Measurements from ENCODE around the gene KCNK3.
"Not testable (repeated sequence)": the region's sequence is repeated elsewhere in the genome, so short reads cannot be mapped to it uniquely, and the experiment has no call there.

Gene KCNK3

DNA sequence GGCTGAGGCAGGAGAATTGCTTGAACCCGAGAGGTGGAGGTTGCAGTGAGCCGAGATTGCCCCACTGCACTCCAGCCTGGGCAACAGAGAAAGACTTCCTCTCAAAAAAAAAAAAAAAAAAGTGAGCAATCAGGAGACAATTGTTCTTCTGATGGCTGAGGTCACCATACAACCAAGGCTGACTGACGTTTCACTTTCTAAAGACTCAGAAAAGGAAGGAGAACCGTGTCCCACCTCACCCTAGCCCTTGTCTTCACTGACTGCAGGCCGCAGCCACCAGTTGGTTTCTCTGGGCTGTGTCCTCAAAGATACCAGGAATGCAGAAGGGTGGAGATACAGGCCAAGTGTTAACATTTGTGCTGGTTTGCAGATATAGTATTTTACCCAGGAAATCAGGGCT lies 63.8 kb downstream of the KCNK3 start:
- DNase-seq (ENCODE audit: low read depth) = no peak

DNA sequence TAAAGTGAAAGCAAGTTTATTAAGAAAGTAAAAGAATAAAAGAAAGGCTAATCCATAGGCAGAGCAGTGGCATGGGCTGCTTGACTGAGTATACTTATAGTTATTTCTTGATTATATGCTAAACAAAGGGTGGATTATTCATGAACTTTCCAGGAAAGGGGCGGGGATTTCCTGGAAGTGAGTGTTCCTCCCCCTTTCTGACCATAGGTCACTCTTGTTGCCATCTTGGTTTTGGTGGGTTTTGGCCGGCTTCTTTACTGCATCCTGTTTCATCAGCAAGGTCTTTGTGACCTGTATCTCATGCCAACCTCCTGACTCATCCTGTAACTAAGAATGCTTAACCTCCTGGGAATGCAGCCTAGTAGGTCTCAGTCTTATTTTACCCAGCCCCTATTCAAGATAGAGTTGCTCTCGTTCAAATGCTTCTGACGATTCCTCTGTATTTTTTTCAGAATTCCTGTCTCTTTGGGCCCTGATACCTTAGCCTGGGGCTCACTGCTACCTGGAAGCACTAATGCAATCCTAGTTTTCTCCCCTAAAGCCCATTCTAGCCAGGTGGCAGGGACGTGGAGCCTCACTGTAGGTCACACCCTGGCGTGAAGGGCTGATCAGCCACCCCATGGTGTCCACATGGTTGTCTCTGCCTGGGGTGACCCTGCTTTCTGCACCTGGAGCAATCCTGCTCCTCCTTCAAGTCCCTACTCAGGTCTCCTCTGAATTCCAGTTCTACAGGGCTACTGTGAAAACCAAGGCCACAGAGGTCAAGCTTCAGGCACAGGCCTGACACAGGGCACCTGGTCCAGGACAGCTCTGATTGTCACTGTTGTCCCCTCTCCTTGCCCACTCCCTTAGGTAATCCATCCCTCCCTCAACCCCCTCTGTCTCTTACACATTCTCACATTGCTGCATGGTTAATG lies 65.6 kb downstream of the KCNK3 start:
- DNase-seq (ENCODE audit: low read depth) = no peak

- no peak for DNase-seq (ENCODE audit: low read depth)
Measured at GRCh38 chr2:26758790-26759321, 66.3 kb downstream of the KCNK3 start.

DNA sequence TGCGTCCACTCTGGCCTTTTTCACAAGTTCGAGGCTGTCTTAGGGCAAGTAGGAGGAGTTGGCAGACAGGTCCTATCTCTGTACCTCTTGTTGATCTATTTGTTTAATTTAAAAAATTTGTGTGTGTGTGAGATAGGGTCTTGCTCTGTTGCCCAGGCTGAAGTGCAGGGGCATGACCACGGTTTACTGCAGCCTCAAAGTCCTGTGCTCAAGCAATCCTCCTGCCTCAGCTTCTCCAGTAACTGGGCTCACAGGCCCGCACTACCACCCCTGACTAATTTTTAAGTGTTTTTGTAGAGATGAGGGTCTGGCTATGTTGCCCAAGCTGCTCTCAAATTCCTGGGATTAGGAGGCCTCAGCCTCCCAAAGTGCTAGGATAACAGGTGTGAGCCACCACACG lies 67.3 kb downstream of the KCNK3 start:
- DNase-seq (ENCODE audit: low read depth) = no peak

GRCh38 chr2:26760991-26761390 lies 68.5 kb downstream of the KCNK3 start:
- not testable (repeated sequence) for DNase-seq (ENCODE audit: low read depth)

- DNase-seq (ENCODE audit: low read depth) = no peak
Measured at GRCh38 chr2:26763019-26763418, 70.5 kb downstream of the KCNK3 start.

- peak; percentile 79 for DNase-seq (ENCODE audit: low read depth)
Measured at GRCh38 chr2:26764078-26764887, 71.8 kb downstream of the KCNK3 start, which contains the start of gene SLC35F6. Gene SLC35F6 (plus strand): TSS chr2:26764284. CDS start chr2:26764350, 66 bp downstream.

GRCh38 chr2:26764906-26765305 lies 72.4 kb downstream of the KCNK3 start:
- DNase-seq (ENCODE audit: low read depth) = no peak

DNA sequence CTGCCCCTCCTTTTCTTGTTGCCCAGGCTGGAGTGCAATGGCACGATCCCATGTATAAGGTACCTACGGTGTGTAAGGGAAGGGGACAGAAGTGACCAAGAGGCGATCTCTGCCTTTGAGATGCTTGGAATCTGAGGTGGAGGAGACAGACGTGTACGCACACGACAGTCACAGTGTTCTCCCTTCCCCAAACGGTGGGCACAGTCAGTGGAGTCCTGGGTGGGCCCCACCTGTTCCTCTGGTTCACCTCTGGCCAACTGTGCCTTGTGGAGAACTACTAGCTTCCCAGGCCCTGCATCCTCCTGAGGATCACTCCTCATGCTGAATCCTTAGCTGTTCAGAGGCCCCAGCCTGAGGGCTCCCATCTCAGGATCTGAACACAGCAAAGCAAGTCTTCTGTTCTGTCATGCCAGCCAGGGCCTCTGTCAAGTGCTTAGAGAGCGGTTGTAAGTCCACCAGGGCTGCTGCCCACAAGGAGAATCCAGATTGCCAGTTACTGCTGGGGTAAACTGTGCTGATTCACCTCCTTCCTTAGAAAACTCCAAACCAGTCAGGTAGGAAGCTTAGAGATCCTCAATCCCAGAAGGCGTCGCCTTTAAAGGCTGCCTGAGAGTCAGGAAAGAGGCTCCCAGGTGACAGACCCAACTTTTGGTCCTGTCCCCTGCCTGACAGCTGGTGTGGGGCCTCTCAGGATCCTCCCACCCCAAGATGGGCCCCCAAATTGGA lies 73.1 kb downstream of the KCNK3 start:
- no peak for DNase-seq (ENCODE audit: low read depth)

DNA sequence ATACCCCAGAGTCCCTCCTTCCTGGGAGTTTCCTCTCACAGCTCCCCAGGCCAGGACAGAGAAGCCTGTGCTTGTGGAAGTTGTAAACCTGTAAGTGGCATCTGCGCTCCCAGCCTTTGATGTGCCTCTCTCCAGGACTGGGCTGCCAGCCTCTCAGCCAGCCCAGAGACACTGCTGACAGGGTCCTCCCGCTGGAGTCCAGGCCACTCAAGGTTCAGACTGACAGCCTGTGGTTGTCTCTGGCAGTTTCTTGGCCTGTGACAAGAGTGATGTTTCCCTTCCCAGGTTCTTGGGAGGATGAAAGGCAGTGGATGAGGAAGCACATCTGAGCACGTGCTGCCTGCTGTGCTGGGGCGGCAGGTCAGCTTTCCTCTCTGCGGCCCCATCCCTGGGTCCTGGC lies 74.6 kb downstream of the KCNK3 start:
- no peak for DNase-seq (ENCODE audit: low read depth)

DNA sequence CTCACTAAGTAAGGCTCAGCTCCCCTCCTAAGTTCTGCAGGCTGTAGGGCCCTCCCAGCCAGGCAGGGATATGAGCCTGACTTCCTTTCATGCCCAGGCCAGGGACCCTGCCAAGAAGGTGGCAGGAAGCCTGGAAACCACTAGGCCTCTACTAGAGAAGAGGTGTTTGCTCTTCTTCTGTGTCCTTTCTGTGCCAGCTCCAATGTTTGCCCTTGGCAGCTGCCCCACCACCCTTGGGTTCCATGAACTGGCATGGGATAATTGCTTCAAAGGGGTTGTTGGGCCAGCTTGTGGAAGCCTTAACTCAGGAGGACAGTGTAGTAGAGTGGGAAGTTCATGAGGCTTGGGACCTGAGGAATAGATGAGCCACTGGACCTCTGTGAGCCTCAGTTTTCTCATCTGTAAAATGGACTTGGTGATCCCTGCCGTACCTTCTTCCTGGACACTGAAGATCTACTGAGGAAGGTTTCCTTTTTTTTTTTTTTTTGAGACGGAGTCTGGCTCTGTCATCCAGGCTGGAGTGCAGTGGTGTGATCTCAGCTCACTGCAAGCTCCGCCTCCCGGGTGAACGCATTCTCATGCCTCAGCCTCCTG lies 75.5 kb downstream of the KCNK3 start:
- DNase-seq (ENCODE audit: low read depth) = no peak

DNA sequence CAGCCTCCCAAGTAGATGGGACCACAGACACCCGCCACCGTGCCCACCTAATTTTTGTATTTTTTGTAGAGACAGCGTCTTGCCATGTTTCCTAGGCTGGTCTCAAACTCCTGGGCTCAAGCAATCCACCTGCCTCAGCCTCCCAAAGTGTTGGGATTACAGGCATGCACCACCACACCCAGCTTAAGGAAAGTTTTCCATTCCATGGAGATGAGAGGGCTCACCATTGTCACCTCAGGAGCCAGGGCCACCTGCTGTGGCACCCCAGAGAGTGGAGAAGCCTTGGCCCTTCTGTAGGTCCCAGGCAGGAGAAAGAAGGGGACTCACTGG lies 76.2 kb downstream of the KCNK3 start:
- DNase-seq (ENCODE audit: low read depth) = no peak

- no peak for DNase-seq (ENCODE audit: low read depth)
Measured at GRCh38 chr2:26769089-26769761, 76.7 kb downstream of the KCNK3 start.

- no peak for DNase-seq (ENCODE audit: low read depth)
Measured at GRCh38 chr2:26770986-26771586, 78.6 kb downstream of the KCNK3 start.

DNA sequence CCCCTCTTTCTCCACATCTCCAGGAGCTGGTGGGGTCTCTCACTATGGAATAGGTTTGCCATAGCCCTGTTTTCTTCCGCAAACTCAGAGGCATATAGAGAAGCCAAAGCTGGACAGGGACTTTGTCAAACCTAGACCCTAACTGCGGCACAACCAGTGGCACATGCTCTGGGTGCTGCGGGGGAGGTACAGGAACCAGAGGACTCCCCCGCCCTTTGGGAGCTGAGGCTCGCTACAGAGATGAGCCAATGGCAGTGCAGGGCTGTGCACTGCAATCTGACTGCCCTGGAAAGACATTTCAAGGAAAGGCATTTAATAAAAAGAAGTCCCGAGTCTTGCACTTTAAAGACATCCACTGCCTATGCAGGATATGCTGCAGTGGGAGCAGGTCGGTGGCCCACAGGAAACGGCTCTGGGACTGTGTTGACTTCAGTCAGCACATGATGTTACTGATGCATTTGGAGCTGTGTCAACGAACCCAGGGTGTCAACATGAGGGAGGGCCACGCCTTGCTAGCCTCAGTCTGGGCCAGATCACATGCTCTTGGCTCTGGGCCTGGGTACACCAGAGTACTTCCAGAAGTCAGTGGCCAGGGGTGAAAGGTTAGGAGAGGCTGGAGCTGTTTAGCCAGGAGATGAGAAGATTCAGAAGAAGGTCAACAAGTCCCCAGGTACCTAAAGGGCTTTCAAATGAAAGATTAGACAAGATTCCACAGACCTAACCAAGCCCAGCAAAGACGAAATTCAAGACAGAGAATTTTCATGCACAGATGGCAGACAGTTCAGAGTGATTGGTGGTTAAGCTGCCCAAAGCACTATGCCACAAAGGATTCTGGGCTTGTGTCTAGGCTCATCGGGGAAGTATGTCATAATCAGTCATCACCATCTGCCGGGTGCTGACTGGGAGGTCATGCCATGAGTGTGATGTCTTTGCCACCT lies 79.8 kb downstream of the KCNK3 start:
- DNase-seq (ENCODE audit: low read depth) = no peak

DNA sequence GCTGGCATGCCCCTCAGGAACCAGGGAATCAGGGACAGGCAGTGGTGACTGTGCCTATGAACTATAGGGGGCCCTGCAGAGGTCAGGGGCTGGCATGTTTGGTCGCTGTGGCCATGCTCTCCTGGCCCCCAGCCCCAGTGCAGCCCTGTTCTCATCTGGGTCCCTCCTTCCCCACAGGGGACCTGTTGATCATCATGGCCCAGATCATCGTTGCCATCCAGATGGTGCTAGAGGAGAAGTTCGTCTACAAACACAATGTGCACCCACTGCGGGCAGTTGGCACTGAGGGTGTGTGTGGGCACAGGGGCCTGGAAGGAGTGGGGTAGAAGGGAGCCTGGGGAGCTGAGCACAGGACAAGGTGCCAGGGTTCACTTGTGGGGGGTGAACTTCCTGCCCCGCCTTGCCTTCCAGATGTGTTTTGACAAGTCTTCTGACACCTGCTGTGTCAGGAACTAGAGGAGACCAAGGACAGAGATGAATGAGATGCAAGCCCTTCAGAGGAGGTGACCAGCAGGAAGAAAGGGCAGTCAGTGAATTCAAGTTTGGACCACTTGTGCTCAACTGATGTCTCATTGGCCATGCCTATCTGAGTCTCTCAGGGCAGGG lies 83.8 kb downstream of the KCNK3 start:
- DNase-seq (ENCODE audit: low read depth) = no peak

DNA sequence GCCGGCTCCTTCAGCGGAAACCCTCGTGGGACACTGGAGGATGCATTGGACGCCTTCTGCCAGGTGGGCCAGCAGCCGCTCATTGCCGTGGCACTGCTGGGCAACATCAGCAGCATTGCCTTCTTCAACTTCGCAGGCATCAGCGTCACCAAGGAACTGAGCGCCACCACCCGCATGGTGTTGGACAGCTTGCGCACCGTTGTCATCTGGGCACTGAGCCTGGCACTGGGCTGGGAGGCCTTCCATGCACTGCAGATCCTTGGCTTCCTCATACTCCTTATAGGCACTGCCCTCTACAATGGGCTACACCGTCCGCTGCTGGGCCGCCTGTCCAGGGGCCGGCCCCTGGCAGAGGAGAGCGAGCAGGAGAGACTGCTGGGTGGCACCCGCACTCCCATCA lies 85.6 kb downstream of the KCNK3 start:
- no peak for DNase-seq (ENCODE audit: low read depth)

GRCh38 chr2:26778507-26778906 lies 86.0 kb downstream of the KCNK3 start:
- no peak for DNase-seq (ENCODE audit: low read depth)

DNA sequence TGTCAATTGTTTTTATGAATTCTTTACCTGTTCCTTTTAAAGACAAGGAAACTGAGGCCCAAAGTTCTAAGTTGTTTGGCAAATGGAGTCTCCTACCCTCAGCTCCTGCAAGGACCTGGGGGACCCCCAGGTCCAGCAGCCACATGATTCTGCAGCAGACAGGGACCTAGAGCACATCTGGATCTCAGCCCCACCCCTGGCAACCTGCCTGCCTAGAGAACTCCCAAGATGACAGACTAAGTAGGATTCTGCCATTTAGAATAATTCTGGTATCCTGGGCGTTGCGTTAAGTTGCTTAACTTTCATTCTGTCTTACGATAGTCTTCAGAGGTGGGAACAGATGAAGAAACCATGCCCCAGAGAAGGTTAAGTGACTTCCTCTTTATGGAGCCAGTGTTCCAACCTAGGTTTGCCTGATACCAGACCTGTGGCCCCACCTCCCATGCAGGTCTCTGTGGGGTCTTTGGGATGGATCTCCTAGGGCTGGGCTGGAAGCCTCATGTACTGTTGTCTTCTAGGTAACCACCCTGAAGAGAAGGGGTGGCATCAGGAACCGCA lies 87.8 kb downstream of the KCNK3 start:
- DNase-seq (ENCODE audit: low read depth) = no peak

All from stimulated activated CD4-positive, alpha-beta T cell treated with anti-CD3 and anti-CD28 coated beads, Interleukin-2, amount 100 ng/mL, for 4 hours (primary cell).